PC-9 (cell line): Measurements from ENCODE around the gene COL23A1.

Experiments
- EZH2 ChIP-seq: fragments of 200-600 bp; sonication (generic); IDR thresholded peaks from 2 replicates; pipeline ENCODE4 v1.8.0; 2017; ENCODE audit warnings: antibody characterized with exemption, low read depth
- TF ChIP-seq, protein P1 (sequence below): fragments of 200-600 bp; sonication (generic); conservative IDR thresholded peaks from 2 replicates; pipeline ENCODE4 v1.6.1; 2017; ENCODE audit warnings: mixed run types, antibody characterized with exemption, mild to moderate bottlenecking, moderate library complexity

DNA sequence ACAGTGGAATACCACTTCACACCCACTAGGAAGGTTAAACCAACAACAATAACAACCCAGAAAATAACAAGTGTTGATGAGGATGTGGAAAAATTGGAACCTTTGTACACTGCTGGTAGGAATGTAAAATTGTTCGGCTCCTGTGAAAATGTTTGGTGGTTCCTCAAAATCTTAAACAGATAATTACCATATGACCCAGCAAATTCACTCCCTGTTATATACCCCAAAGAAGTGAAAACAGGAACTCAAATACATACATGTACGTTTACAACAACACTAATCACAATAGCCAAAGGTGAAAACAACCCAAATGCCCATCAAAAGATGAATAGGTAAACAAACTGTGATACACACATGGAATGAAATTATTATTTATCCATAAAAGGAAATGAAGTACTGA lies 179.1 kb downstream of the COL23A1 start:
- TF ChIP-seq, protein P1, sequence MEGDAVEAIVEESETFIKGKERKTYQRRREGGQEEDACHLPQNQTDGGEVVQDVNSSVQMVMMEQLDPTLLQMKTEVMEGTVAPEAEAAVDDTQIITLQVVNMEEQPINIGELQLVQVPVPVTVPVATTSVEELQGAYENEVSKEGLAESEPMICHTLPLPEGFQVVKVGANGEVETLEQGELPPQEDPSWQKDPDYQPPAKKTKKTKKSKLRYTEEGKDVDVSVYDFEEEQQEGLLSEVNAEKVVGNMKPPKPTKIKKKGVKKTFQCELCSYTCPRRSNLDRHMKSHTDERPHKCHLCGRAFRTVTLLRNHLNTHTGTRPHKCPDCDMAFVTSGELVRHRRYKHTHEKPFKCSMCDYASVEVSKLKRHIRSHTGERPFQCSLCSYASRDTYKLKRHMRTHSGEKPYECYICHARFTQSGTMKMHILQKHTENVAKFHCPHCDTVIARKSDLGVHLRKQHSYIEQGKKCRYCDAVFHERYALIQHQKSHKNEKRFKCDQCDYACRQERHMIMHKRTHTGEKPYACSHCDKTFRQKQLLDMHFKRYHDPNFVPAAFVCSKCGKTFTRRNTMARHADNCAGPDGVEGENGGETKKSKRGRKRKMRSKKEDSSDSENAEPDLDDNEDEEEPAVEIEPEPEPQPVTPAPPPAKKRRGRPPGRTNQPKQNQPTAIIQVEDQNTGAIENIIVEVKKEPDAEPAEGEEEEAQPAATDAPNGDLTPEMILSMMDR = no peak
- TF ChIP-seq EZH2 = no peak
